K562 (cell line): ENCODE measurements around the gene HAT1. TPM values are rescaled to one million over a fixed set of nuclear protein-coding genes. Genes with fewer than 3 reads are reported as not detected.

Source experiments
- ATAC-seq: fragments of 200-7000 bp; cut with Tn5 transposase; 3 replicates; pipeline ENCODE4 v1.9.1; 2020; ENCODE audit warnings: moderate library complexity
- BruUV-seq: library from RNA; stranded (reverse); fragments of 400-500 nt; replicated peaks from 2 replicates; lab custom pipeline; 2021; lab: Mats Ljungman, UMichigan
- CTCF ChIA-PET: fragments of 300-600 bp; formaldehyde crosslinking; extraction: SDS; loops from one replicate; lab custom pipeline; 2021; ENCODE audit warnings: low intra/inter-chr PET ratio; lab: Yijun Ruan, JAX
- POLR2A ChIA-PET: fragments of 300-600, 350-650 bp; sonication (Branson Sonifier 250); formaldehyde crosslinking; extraction: SDS; loops from one replicate; lab custom pipeline; 2021; ENCODE audit warnings: antibody characterized with exemption, inconsistent platforms; lab: Yijun Ruan, JAX
- DNase-seq, 4 experiments: peaks; one replicate each; pipeline versions ENCODE4 v3.0.0 to v3.0.0-alpha.2; 2011 to 2018; ENCODE audit warnings: low spot score in 3 of 4, mixed read lengths in 3 of 4; ENCODE audit errors: extremely low read depth in 1 of 4
- FAIRE-seq: peaks from 2 replicates; lab custom pipeline; 2011; peaks lifted over from hg19 to GRCh38; lab: Jason Lieb, UNC
- H2AFZ ChIP-seq: 2 replicates; pipeline ENCODE4 v1.6.0; 2011; ENCODE audit warnings: low read depth, low read length, control low read depth, inconsistent platforms
- H3K27ac ChIP-seq: fragments of 200-600 bp; 3 replicates; pipeline ENCODE4 v1.8.0; 2011; ENCODE audit warnings: low read depth, mild to moderate bottlenecking, control low read depth, inconsistent platforms, low read length, moderate library complexity, mixed read lengths; ENCODE audit errors: extremely low read depth
- H3K27me3 ChIP-seq, 2 experiments: fragments of 300-600 bp in 1 of 2; 2 replicates in 1 of 2; 3 replicates in 1 of 2; pipeline versions ENCODE4 v1.6.0 to v1.8.0; 2011; ENCODE audit warnings: inconsistent platforms in 2 of 2, low read length in 2 of 2, mild to moderate bottlenecking in 1 of 2, mixed read lengths in 1 of 2, moderate library complexity in 1 of 2; ENCODE audit not compliant: control insufficient read depth in 2 of 2, insufficient read depth in 2 of 2
- H3K36me3 ChIP-seq: fragments of 300-600 bp; 3 replicates; pipeline ENCODE4 v1.8.0; 2011; ENCODE audit warnings: mild to moderate bottlenecking, low read length, inconsistent platforms; ENCODE audit not compliant: control insufficient read depth, insufficient read depth
- H3K4me1 ChIP-seq, 2 experiments: fragments of 200-600 bp in 1 of 2; replicated peaks in 1 of 2; 2 replicates in 1 of 2; 3 replicates in 1 of 2; pipeline versions ENCODE4 v1.5.1 to v1.8.0; 2011; ENCODE audit warnings: inconsistent platforms in 2 of 2, low read length in 2 of 2, mild to moderate bottlenecking in 1 of 2, mixed read lengths in 1 of 2, moderate library complexity in 1 of 2; ENCODE audit not compliant: control insufficient read depth in 2 of 2, insufficient read depth in 2 of 2
- H3K4me2 ChIP-seq: 2 replicates; pipeline ENCODE4 v1.6.1; 2011; ENCODE audit warnings: low read length, control low read depth, inconsistent platforms, mixed read lengths; ENCODE audit not compliant: insufficient read depth
- H3K4me3 ChIP-seq: fragments of 200-600 bp; sonication (generic), shearing (Covaris generic); 2 replicates; pipeline ENCODE4 v1.5.1; 2016; ENCODE audit warnings: control low read depth, inconsistent platforms
- H3K79me2 ChIP-seq: fragments of 200-600 bp; 3 replicates; pipeline ENCODE4 v1.8.0; 2011; ENCODE audit warnings: low read length, inconsistent platforms; ENCODE audit not compliant: control insufficient read depth, insufficient read depth
- H3K9ac ChIP-seq, 2 experiments: 2 replicates each; pipeline versions ENCODE4 v1.6.0 to v1.6.1; 2011; ENCODE audit warnings: low read depth in 2 of 2, low read length in 2 of 2, control low read depth in 1 of 2, inconsistent platforms in 1 of 2, mild to moderate bottlenecking in 1 of 2, mixed read lengths in 1 of 2; ENCODE audit not compliant: insufficient read depth in 1 of 2
- H3K9me1 ChIP-seq: one replicate; pipeline ENCODE4 v1.6.0; 2011; ENCODE audit warnings: inconsistent platforms, mild to moderate bottlenecking, low read length, moderate library complexity; ENCODE audit not compliant: control insufficient read depth, insufficient read depth
- H3K9me3 ChIP-seq: replicated peaks from 2 replicates; pipeline ENCODE4 v1.5.1; 2011; ENCODE audit warnings: low read depth, low read length, inconsistent platforms; ENCODE audit not compliant: control insufficient read depth, insufficient read depth
- H4K20me1 ChIP-seq: replicated peaks from 2 replicates; pipeline ENCODE4 v1.6.1; 2011; ENCODE audit warnings: low read length, inconsistent platforms, mixed read lengths; ENCODE audit not compliant: control insufficient read depth, insufficient read depth
- CBFB ChIP-seq: sonication (generic); formaldehyde crosslinking; IDR thresholded peaks from 2 replicates; pipeline ENCODE4 v1.4.0; 2020; ENCODE audit warnings: mild to moderate bottlenecking, missing genetic modification reagents
- COPS2 ChIP-seq: fragments of 450-650 bp; conservative IDR thresholded peaks from 2 replicates; pipeline ENCODE4 v1.6.1; 2016; ENCODE audit warnings: mild to moderate bottlenecking, moderate library complexity
- POLR2G ChIP-seq: fragments of 200-400 bp; formaldehyde crosslinking; IDR thresholded peaks from 2 replicates; pipeline ENCODE4 v1.6.1; 2017; ENCODE audit warnings: low read depth, mild to moderate bottlenecking, antibody characterized with exemption, low read length, moderate library complexity
- RAD21 ChIP-seq, 2 experiments: fragments of 250-450 bp in 1 of 2; fragments of 450-650 bp in 1 of 2; sonication (Bioruptor Pico) in 1 of 2; formaldehyde crosslinking in 1 of 2; IDR thresholded peaks in 1 of 2; conservative IDR thresholded peaks in 1 of 2; 2 replicates each; pipeline versions ENCODE4 v1.4.0 to v1.8.0; 2020 to 2022; ENCODE audit warnings: mild to moderate bottlenecking in 2 of 2, moderate library complexity in 1 of 2
- ZBTB40 ChIP-seq, 2 experiments: fragments of 450-650 bp in 1 of 2; sonication (generic) in 1 of 2; formaldehyde crosslinking in 1 of 2; IDR thresholded peaks; 2 replicates each; pipeline versions ENCODE4 v1.7.1 to v1.9.0; 2016 to 2022; ENCODE audit warnings: inconsistent platforms in 1 of 2, mild to moderate bottlenecking in 1 of 2, missing genetic modification reagents in 1 of 2
- WGBS: fragments of 100-300 bp; shearing (Covaris generic); methylation state at CpG from one replicate; pipeline ENCODE4 v1.1.6; 2016; ENCODE audit warnings: low coverage, mixed read lengths; ENCODE audit not compliant: insufficient coverage; ENCODE audit errors: missing lambda C conversion rate; 5-methylcytosine and 5-hydroxymethylcytosine counted together
- in situ Hi-C: fragments of 300-500 bp; cut with MboI; formaldehyde crosslinking; loops from 4 replicates; pipeline ENCODE4 v1.15.0; 2018; ENCODE audit warnings: inconsistent platforms, mixed read lengths
- intact Hi-C: fragments of 100-400 bp; cut with micrococcal nuclease; formaldehyde crosslinking; loops from 2 replicates; pipeline ENCODE4 v1.14.2; 2022
- polyA plus RNA-seq, 8 experiments: library from polyadenylated mRNA; depleted of rRNA in 4 of 8; stranded (reverse) in 5 of 8; unstranded in 3 of 8; fragments of >200 nt; fragmentation: Nextera tagmentation in 2 of 8; fragmentation: Illumina TruSeq in 1 of 8; extraction: Ambion mirVana in 2 of 8; extraction: Trizol in 1 of 8; gene quantifications; 2 replicates each; pipeline versions ENCODE4 v1.2.1 to v1.2.3, GENCODE V29; 2011 to 2014; ENCODE audit warnings: inconsistent platforms in 1 of 8, missing spikeins in 1 of 8
- total RNA-seq, 7 experiments: library from RNA; depleted of rRNA in 6 of 7; stranded (reverse); fragments of >200 nt in 6 of 7; fragmentation: Illumina TruSeq in 2 of 7; extraction: Trizol in 2 of 7; gene quantifications; 2 replicates each; pipeline versions ENCODE4 v1.2.1 to v1.2.3, GENCODE V29; 2011 to 2021; ENCODE audit warnings: low replicate concordance in 1 of 7
- TF ChIP-seq, protein P1 (sequence below), 3 experiments: IDR thresholded peaks in 2 of 3; conservative IDR thresholded peaks in 1 of 3; 2 replicates each; pipeline ENCODE4 v1.5.1; 2011 to 2012; ENCODE audit warnings: low read length in 3 of 3, mild to moderate bottlenecking in 3 of 3, control low read depth in 2 of 3, improper control_type of control experiment in 1 of 3, inconsistent platforms in 1 of 3, low read depth in 1 of 3, mixed read lengths in 1 of 3, moderate library complexity in 1 of 3; ENCODE audit not compliant: insufficient read depth in 2 of 3

HAT1 gene
- total and polyA plus RNA-seq, 9 of the 15 experiments (the other 6 are each of a cell fraction or from before 2014, with no cell fraction given): 125 to 384 (median 244) TPM

GRCh38 chr2:171957061-171957460, 34.8 kb downstream of the HAT1 start:
- peaks cover 60% of the 10 kb centered on the region for H3K36me3 ChIP-seq
- 97% methylated on average over 2 of the region's 2 CpGs for WGBS
- intact Hi-C loops: loop anchor here (1.0 kb wide), 1 partner anchor 146 kb away; no protein-coding TSS in a partner anchor
- DNase-seq (peak in 1 of 4 experiments; percentile 22), FAIRE-seq (no peak), ATAC-seq (peak; percentile 59)
- H2AFZ ChIP-seq: no peak overlapping the region
- ChIA-PET CTCF (interaction anchor here (2.1 kb wide), 1 partner anchor 146 kb away, joined by 15 read pairs; the partner anchor contains the start of gene DLX2), POLR2A (interaction anchor here (0.7 to 0.8 kb wide), 2 partner anchors 13 to 58 kb away, joined by 3 read pairs; no protein-coding TSS in a partner anchor)
- H3K4me3 ChIP-seq: no peak overlapping the region
- H3K9me1 ChIP-seq: no peaks in the 10 kb centered on the region
- H3K4me2 ChIP-seq: no peak overlapping the region
- H3K79me2 ChIP-seq: peaks cover 12% of the 10 kb centered on the region; the same call in 1 of the 3 replicates
- H3K4me1 ChIP-seq: no peaks in the 10 kb centered on the region; a peak in 1 of 5 replicates
- H4K20me1 ChIP-seq: no peaks in the 10 kb centered on the region
- H3K27me3 ChIP-seq: no peaks in the 10 kb centered on the region
- in situ Hi-C loops: no loop called here
- H3K9me3 ChIP-seq: no peaks in the 10 kb centered on the region
- no TSS peak for BruUV-seq
- H3K9ac ChIP-seq: no peak overlapping the region
- peak overlapping the region; percentile 3; the same call in 1 of the 3 replicates for H3K27ac ChIP-seq
- TF ChIP-seq, protein P1, sequence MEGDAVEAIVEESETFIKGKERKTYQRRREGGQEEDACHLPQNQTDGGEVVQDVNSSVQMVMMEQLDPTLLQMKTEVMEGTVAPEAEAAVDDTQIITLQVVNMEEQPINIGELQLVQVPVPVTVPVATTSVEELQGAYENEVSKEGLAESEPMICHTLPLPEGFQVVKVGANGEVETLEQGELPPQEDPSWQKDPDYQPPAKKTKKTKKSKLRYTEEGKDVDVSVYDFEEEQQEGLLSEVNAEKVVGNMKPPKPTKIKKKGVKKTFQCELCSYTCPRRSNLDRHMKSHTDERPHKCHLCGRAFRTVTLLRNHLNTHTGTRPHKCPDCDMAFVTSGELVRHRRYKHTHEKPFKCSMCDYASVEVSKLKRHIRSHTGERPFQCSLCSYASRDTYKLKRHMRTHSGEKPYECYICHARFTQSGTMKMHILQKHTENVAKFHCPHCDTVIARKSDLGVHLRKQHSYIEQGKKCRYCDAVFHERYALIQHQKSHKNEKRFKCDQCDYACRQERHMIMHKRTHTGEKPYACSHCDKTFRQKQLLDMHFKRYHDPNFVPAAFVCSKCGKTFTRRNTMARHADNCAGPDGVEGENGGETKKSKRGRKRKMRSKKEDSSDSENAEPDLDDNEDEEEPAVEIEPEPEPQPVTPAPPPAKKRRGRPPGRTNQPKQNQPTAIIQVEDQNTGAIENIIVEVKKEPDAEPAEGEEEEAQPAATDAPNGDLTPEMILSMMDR (IDR thresholded peaks at IDR 0.05 in 2 of 3, conservative IDR thresholded peaks at IDR 0.05 in 1 of 3; ENCODE audit: insufficient read depth in 2 of 3, low read depth in 1 of 3, low read length in 3 of 3): peak; percentile 18 to 50 (median 28); a peak in 3 of 6 replicates
- TF ChIP-seq COPS2 (no peak), CBFB (CRISPR knock-in tag) (no peak), ZBTB40 (IDR thresholded peaks at IDR 0.05) (0 out of 2 replicates have a peak, but pooled peaks have one; percentile 31), ZBTB40 (CRISPR knock-in tag; IDR thresholded peaks at IDR 0.05) (no peak), RAD21 (CRISPR knock-in tag; conservative IDR thresholded peaks at IDR 0.05 in 1 of 2, IDR thresholded peaks at IDR 0.05 in 1 of 2) (peak; percentile 60 to 74), POLR2G (0 out of 2 replicates have a peak, but pooled peaks have one; percentile 14)
